GM18858 (cell line): ENCODE results near the gene ITM2C.

ENCODE experiments used
- ATAC-seq: cut with Tn5 transposase; IDR thresholded peaks from one replicate; pipeline ENCODE4 v1.9.1; 2021; ENCODE audit not compliant: unreplicated experiment

Gene ITM2C

DNA sequence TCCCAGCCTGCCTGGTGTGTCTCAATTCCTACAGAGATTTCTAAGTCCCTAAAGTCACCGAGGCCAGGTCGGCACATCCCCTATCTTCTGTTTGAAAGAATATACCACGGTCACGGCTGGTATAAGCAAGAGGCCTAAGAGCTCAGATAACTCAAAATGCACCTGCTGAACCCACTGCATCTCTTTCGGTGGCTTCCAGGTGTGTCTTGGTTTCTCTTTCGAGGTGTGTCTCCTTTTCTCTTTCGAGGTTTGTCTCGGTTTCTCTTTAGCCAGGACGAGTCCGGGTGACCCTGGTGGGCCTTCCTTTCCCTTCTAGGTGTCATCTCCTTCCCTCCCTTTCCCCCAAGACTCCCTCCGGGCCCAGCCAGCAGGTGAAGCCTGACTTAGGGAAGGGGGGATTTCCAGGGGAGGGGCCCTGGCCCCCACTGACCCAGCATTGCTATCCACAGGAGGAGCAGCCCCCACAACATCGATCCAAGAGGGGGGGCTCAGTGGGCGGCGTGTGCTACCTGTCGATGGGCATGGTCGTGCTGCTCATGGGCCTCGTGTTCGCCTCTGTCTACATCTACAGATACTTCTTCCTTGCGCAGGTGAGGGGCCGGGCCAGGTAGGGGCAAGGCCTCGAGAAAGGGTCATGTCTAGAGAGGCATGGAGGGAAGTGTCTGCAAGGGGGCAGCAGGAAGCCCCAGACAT is 8.4 kb downstream of the ITM2C start:
- ATAC-seq = peak; percentile 59

DNA sequence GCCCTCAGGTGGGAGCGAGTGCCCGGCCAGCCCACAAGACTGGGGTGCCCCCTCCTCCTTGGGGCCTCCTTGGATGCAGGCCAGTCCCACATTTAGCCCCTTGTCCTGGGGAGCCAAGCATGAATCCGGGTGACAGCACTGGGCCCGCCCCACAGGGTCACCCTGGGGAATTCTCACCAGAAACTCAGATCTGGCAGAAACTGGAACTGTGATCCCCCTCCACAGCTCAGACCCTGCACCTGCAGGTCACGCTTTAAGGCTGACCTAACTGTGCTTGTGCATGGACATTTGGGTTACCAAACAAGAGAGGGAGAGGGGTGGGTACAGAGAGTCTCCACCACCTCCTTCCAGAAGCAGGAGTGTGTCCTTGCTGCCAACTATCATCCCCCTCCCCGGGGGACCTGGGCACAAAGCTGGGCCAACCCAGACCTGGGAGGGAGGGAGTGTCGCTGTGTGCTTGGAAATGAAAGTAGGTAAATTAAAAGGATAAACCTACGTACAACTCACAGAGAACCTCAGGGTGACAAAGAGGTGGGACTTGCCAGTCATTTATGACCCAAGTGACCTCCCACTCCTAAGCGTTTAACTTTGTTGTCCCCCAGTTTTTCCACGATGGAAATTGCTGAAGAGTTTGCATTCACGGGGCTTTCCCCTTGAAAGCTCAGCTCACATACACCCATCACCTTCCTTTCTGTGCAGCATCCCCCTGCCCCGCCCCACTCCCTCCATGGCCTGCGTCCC is 9.1 kb downstream of the ITM2C start:
- peak; percentile 68 for ATAC-seq

DNA sequence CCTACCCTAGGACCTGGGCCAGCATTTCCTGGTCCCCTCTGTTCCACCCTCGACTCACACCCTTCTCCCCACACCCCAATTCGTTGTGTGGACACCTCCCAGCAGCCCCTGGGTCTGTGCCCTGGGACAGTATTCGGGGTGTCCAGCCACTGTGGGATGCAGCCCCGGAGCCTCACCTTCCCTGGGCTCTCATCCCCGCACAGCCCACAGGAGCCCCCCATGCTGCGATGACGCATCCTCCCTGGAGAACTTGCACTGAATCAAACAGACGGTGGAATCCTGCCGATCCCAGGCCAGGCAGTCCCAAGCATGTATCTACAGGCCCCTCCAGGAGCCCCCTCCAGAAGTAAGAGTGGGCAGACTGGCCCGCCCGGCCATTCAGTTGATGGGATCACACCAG is 9.7 kb downstream of the ITM2C start:
- no peak for ATAC-seq

DNA sequence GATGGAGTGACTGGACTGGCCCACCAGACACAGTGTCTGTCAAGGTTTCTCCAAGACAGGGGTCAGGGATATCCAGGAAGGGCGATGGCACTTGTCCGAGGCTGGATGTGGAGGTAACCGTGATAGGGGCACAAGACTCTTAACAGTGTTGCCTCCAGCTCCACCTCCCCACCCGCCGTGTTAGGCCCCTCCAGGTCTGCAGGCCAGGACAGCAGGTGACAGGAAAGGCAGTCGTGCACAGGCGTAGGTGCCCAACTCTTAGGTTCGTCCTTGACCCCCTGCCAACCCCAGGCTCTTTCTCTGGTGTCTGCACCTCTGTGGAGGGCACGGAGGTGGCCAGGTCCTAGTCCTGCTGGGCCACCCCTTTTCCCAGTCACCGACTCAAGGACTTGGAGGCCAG is 10.1 kb downstream of the ITM2C start:
- ATAC-seq = no peak

DNA sequence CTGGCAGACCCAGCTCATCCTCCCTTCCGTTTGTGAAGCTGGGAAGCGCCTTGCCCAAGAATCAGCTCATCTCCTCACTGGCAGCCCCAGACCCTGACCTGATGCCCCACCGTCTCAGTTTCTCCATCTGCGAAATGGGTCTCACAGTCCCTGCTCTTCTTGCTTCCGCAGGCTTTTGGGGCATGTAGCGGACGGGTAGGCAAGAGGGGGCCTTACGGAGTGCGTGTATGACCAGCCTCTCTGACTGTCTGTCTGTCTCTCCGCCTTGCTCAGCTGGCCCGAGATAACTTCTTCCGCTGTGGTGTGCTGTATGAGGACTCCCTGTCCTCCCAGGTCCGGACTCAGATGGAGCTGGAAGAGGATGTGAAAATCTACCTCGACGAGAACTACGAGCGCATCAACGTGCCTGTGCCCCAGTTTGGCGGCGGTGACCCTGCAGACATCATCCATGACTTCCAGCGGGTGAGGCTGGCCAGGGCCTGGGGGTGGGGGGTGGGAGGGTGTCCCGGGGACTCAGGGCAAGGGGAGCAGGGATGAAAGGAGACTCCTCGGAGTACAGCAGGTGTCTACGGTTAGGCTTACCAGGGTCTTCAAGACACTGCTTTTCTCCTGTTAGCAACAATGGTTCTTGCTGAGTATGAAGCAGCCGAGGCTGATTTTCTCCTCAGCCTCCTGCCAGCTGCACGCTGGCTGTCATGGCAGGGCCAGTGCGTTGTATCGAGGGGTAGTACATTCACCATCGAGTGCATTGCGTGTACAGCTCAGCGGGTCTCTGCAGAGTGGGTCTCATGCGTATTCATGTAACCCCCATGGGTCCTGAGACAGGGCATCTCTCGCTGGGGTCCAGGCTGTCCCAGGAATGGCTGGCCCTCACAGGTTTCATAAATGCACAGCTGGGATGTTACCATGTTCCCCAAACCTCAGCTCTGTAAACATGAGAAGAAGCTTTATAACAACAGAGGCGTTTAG is 10.9 kb downstream of the ITM2C start:
- ATAC-seq = no peak

DNA sequence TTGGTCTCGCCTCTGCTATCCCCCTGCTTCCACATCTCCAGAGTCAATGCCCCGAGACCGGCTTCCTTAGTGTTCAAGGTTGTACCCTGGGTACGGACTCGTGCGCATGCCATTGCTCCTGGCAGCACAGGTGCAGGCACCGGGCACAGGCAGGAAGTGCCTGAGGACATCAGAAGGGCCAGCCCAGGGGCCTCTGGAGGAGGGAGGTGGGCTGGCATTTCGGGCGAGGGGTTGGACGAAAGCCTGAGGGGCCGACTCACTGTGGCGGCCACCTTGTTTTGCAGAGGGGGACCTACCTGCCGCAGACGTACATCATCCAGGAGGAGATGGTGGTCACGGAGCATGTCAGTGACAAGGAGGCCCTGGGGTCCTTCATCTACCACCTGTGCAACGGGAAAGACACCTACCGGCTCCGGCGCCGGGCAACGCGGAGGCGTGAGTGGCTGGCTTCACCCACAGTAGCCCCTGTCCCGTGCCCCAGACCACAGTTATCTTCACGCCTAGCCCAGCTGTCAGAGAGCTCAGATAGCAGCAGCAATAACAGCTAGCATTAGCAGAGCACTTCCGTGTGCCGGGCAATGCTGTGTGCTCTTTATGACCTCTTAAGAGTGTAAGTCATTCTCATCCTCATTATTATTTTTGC is 12.5 kb downstream of the ITM2C start:
- no peak for ATAC-seq

DNA sequence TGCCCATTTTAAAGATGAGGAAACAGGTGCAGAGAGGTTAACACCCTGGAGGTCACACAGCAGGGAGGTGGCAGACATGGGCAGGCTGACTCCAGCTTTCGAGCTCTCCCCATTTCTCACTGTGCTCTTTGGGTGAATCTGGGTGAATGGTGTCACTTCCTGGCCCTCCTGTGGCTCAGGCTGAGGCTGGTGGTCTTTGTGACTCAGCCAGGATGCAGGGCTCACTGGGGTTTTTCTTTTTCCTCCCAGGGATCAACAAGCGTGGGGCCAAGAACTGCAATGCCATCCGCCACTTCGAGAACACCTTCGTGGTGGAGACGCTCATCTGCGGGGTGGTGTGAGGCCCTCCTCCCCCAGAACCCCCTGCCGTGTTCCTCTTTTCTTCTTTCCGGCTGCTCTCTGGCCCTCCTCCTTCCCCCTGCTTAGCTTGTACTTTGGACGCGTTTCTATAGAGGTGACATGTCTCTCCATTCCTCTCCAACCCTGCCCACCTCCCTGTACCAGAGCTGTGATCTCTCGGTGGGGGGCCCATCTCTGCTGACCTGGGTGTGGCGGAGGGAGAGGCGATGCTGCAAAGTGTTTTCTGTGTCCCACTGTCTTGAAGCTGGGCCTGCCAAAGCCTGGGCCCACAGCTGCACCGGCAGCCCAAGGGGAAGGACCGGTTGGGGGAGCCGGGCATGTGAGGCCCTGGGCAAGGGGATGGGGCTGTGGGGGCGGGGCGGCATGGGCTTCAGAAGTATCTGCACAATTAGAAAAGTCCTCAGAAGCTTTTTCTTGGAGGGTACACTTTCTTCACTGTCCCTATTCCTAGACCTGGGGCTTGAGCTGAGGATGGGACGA is 13.2 kb downstream of the ITM2C start:
- no peak for ATAC-seq

DNA sequence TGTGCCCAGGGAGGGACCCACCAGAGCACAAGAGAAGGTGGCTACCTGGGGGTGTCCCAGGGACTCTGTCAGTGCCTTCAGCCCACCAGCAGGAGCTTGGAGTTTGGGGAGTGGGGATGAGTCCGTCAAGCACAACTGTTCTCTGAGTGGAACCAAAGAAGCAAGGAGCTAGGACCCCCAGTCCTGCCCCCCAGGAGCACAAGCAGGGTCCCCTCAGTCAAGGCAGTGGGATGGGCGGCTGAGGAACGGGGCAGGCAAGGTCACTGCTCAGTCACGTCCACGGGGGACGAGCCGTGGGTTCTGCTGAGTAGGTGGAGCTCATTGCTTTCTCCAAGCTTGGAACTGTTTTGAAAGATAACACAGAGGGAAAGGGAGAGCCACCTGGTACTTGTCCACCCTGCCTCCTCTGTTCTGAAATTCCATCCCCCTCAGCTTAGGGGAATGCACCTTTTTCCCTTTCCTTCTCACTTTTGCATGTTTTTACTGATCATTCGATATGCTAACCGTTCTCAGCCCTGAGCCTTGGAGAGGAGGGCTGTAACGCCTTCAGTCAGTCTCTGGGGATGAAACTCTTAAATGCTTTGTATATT is 14.0 kb downstream of the ITM2C start:
- no peak for ATAC-seq

DNA sequence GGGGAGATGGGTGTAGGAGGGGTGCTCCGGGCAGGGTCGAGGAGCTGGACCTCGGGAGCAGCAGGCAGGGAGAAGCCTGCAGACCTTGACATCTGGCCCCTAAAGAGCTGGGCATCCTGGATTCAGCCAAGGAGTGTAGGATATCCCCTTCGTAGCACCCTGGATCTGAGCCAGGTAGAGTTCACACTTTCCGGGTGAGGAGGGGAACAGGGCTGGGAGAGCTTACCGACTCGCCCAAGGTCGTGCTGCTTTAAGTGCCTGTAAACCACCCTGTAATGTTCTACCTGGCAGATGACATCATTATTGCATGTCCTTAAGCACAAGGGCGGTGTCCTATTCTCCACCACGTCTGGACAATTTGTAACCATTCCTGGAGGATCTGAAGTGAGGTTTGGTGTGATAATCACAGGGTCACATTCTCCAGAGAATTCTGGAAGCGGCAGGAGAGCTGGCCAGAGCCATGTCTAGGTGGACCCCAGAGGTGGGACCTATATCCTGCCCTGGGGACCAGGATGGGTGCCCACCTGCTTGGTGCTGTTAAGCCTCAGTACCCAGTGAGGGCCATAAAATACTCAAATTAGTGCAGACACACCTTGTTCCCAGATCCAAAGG is 14.6 kb downstream of the ITM2C start:
- no peak for ATAC-seq

DNA sequence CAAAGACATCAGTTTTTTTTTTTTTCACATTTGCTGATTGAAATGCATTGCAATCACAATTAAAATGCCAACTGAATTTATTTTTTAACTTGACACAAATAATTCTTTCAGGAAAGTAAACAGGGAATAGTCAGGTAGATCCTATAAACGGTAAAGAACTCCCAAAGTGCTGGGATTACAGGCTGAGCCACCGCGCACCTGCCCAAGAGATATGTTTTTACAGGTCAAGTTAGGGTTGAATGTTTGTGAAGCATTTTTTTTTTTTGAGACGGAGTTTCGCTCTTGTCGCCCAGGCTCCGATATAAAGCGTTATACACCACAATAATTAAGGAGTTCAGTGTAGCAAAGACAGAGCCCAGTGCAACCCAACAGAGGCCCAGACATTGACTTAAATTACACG is 15.1 kb downstream of the ITM2C start:
- no peak for ATAC-seq

DNA sequence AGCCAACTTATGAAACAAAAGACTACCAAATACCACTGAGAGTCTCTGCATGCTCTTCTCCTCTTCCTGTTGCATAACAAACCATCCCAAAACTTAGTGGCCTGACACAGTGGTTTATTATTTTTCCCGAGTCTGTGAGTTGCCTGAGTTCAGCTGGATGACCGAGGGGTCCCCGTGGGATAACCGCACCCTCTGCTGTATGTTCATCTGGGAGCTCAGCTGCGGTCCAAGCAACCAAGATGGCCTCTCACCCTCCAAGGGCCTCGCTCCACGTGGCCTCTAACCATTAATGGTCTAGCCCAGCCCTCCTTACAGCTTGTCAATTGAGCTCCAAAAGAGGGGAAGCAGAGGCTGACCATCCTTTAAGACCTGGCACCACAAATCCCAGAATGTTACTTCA is 17.1 kb downstream of the ITM2C start:
- no peak for ATAC-seq

DNA sequence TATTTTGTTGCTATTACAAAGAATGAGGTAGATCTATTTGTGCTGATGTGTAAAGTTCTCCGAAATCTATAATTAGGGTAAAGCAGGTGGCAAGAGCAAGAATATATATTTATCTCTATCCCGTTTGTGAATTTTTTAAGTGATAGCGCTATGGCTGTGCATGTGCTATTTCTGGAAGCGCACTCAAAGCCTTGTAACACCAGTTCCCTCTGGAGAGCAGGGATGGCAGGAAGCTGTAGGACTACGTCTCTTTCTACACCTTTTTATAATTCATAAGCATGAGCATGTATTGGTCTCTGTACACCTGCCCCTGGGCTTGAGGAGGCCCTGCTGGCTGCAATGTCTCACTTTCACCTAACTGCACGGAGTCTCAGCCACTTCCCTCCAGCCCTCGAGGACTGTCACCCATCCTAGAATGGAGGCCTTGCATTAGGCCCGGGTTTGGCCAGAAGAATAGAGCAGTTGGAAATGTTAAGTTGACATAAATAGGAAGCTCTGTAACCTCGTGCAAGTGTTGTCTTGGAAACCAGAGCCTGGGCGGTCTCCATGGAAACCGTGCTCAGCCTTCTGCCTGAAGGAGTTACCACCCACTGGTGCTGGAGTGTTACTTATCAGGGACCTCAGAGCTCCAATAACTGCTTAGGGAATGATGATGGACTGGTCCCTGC is 20.9 kb downstream of the ITM2C start:
- no peak for ATAC-seq

DNA sequence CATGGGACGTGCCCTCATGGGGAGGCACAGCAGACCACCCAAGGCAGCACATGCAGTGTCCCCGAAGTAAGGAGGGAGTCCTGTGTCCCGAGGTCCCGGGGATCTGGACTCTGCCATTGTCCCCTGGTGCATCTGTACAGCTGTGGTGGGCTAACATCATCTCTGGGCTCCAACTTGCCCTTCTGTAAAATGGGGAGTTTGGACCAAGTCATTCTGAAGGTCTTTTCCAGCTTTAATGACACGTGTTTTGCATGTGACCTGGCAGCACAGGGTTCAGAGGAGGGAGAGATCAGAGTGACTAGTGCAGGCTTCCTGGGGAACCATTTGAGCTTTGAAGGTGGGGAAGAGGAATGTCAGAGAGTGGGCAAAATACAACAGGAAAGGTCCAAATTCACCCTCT is 21.5 kb downstream of the ITM2C start:
- no peak for ATAC-seq

DNA sequence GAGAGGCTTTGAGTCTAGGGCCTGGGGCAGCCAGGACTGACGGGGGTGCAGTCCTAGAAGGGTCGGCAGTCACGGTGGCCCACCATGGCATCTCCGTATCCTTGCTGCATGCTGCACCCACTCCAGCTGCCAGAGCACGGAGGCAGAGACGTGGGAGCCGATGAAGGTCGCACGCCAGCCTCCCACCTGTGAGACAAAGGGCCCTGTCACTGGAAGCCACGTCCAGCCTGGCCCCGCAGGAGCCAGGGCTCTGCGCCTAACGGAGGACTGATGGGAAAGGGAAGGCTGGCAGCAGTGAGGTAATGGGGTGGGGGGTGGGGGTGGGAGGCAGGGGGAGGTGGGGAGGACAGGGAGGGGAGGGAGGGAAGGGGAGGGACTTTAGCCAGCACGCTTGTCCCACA is 21.9 kb downstream of the ITM2C start:
- ATAC-seq = no peak

DNA sequence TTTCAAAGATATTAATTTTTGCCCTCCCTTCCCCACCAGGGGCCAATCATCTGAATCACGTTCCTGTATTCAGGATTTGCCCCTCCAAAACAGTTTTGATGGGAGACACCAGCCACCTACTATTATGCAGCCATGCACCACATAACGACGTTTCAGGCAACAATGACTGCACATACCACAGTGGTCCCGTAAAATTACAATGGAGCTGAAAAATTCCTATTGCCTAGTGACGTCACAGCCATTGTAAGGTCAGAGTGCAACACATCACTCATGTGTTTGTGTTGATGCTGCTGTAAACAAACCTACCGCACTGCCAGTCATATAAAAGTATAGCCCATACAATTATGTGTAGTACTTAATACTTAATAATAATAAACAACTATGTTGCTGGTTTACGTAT is 22.6 kb downstream of the ITM2C start:
- ATAC-seq = no peak

DNA sequence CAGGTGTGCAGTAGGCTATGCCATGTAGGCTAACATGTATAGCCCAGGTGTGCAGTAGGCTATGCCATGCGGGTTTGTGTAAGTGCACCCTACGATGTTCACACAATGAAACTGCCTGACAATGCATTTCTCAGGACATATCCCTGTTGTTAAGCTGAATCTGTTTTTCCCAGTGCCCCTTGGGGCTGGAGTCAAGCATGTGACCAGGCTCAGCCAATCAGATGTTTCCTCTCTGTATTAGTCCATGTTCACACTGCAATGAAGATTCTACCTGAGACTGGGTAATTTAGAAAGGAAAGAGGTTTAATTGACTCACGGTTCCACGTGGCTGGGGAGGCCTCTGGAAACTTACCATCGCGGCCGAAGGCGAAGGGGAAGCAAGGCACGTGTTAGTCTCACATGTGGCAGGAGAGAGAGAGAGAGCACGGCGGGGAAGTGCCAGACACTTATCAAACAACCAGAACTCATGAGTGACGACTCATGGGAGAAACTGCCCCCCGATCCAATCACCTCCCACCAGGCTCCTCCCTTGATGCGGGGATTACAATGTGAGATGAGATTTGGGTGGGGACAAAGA is 24.2 kb downstream of the ITM2C start:
- ATAC-seq = no peak

DNA sequence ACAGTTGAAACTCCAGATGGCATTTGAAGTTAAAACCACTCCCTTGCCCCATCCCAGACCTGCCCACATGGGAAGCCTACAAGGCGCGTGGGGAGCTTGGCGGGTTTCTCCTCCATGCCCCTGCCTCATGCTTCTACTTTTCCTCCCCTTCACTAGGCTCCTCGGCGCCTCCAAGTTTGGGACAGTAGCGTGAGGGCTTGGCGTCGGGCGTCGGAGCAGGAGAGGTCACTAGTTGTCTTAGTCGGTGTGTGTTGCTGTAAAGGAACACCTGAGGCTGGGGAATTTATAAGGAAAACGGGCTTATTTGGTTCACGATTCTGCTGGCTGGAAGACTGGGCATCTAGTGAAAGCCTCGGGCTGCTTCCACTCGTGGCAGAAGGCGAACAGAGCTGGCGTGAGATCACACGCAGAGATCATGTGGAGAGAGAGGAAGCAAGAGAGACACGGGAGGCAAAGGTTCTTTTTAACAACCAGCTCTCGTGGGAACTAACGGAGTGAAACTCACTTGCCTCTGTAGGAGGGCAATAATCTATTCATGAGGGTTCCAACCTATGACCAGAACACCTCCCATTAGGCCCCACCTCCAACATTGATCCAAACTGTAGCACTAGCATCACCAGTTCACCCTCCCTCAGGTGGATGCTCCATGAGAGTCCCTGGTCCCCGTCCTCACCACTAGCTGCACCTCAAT is 25.3 kb downstream of the ITM2C start:
- no peak for ATAC-seq

DNA sequence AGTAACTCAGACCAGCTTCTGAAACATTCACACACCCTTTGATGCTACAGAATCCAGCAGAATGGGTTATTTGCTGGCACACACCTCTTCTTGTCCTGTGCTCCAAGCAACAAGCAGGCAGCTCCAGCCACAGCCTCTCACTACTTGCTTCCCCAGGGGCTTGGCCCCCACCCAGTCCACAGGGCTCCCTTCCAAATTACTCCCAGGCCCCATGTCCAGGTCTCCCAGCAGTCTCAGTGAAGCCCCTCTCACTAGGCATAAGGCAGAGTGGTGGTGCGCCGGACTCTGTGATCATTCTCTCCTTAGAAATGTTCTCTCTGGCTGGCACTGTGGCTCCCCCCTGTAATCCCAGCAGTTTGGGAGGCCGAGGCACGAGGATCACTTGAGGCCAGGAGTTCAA is 25.9 kb downstream of the ITM2C start:
- ATAC-seq = no peak
